ENCODE data around the gene C1QTNF12. TPM values are rescaled to one million over a fixed set of nuclear protein-coding genes. Genes with fewer than 3 reads are reported as not detected.

Gene C1QTNF12
- polyA plus RNA-seq, 1 donor from 2014 or later, result 0.74 TPM

DNA sequence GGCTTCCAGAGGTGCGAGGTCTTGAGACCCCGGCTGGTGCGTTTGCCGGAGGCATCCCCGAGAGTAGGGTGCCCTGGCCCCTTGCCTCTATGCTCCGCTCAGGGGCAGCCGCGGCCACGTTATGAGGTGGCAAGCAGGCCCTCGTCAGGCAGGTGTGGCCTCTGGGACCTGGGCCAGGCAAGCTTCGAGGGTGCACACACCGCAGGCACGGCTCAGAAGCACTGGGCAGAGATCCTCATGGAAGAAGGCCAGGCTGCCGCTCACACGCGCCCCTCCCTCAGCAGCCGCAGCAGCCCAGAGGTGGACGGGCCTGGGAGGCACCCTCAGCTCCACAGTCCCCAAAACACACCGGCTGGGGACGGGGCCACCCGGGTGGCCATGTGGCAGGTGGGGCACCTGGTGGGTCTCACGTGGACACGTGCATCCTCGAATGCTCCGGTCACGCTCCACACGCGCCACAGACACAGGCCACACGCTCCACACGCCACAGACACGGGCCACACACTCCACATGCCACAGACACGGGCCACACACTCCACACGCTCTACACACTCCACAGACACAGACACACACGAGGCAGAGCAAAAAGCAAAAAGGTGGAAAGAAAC is 21.2 kb downstream of the C1QTNF12 start:
- Histone ChIP-seq H3F3A (ENCODE audit: insufficient read depth, low read length, poor library complexity, severe bottlenecking) (no peaks in the 10 kb centered on the region), H3K27ac (ENCODE audit: low read length) (no peak overlapping the region), H3K4me2 (ENCODE audit: low read length) (no peak overlapping the region), H3K4me3 (ENCODE audit: low read length) (no peak overlapping the region), H3K9ac (ENCODE audit: low read length) (no peak overlapping the region), H3K36me3 (ENCODE audit: insufficient read depth, low read length) (no peaks in the 10 kb centered on the region), H3K27me3 (ENCODE audit: insufficient read depth, low read depth, low read length) (no peaks in the 10 kb centered on the region), H2AFZ (ENCODE audit: low read depth, low read length) (no peak overlapping the region), H3K79me2 (replicated peaks; ENCODE audit: insufficient read depth, low read length) (peaks cover 12% of the 10 kb centered on the region), H4K20me1 (ENCODE audit: insufficient read depth) (no peaks in the 10 kb centered on the region), H3K9me3 (ENCODE audit: low read length) (no peaks in the 10 kb centered on the region), H3K9me2 (ENCODE audit: insufficient read depth, low read length) (no peaks in the 10 kb centered on the region)
- no peak for TF ChIP-seq EZH2 (IDR thresholded peaks at IDR 0.05; ENCODE audit: borderline replicate concordance, insufficient read depth, low read length, poor library complexity, severe bottlenecking)
- no peak for TF ChIP-seq EP300 (conservative IDR thresholded peaks at IDR 0.05; ENCODE audit: poor library complexity, severe bottlenecking)
- TF ChIP-seq MXI1 (conservative IDR thresholded peaks at IDR 0.05; ENCODE audit: poor library complexity, severe bottlenecking), result no peak
- no peak for TF ChIP-seq POLR2AphosphoS5 (IDR thresholded peaks at IDR 0.05)
- no peak for TF ChIP-seq RAD21 (conservative IDR thresholded peaks at IDR 0.05)
- TF ChIP-seq TAF1 (IDR thresholded peaks at IDR 0.05; ENCODE audit: low read depth), result no peak
- TF ChIP-seq, protein P1, sequence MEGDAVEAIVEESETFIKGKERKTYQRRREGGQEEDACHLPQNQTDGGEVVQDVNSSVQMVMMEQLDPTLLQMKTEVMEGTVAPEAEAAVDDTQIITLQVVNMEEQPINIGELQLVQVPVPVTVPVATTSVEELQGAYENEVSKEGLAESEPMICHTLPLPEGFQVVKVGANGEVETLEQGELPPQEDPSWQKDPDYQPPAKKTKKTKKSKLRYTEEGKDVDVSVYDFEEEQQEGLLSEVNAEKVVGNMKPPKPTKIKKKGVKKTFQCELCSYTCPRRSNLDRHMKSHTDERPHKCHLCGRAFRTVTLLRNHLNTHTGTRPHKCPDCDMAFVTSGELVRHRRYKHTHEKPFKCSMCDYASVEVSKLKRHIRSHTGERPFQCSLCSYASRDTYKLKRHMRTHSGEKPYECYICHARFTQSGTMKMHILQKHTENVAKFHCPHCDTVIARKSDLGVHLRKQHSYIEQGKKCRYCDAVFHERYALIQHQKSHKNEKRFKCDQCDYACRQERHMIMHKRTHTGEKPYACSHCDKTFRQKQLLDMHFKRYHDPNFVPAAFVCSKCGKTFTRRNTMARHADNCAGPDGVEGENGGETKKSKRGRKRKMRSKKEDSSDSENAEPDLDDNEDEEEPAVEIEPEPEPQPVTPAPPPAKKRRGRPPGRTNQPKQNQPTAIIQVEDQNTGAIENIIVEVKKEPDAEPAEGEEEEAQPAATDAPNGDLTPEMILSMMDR (IDR thresholded peaks at IDR 0.05; ENCODE audit: poor library complexity, severe bottlenecking), result no peak
- no peak for TF ChIP-seq REST (IDR thresholded peaks at IDR 0.05; ENCODE audit: borderline replicate concordance)
- no peak for TF ChIP-seq SMC3 (conservative IDR thresholded peaks at IDR 0.05; ENCODE audit: poor library complexity)

DNA sequence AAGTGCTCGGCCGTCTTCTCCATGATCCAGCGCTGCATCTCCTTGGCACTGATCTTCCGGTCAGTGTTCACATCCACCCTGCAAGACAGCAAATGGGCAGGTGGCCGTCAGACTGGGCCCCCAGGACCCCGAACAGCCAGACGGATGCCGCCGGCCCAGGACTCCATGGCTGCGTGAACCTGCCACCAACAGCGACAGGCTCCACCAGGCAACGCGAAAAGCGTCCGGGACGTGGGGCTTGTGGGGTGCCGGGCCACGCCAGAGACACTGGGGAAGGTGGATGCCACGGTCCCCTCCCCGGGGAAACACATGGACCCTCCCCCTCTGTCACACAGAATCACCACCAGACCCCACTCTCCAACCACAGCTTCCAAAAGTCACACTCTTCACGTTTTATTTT is 22.6 kb downstream of the C1QTNF12 start:
- Histone ChIP-seq H3K4me3 (ENCODE audit: low read length) (no peak overlapping the region), H2AFZ (ENCODE audit: low read depth, low read length) (no peak overlapping the region), H4K20me1 (ENCODE audit: insufficient read depth) (no peaks in the 10 kb centered on the region), H3F3A (ENCODE audit: insufficient read depth, low read length, poor library complexity, severe bottlenecking) (no peaks in the 10 kb centered on the region), H3K4me2 (ENCODE audit: low read length) (no peak overlapping the region), H3K36me3 (ENCODE audit: insufficient read depth, low read length) (no peaks in the 10 kb centered on the region), H3K9ac (ENCODE audit: low read length) (no peak overlapping the region), H3K27ac (ENCODE audit: low read length) (no peak overlapping the region), H3K27me3 (ENCODE audit: insufficient read depth, low read depth, low read length) (no peaks in the 10 kb centered on the region), H3K79me2 (replicated peaks; ENCODE audit: insufficient read depth, low read length) (no peaks in the 10 kb centered on the region), H3K9me3 (ENCODE audit: low read length) (no peaks in the 10 kb centered on the region), H3K9me2 (ENCODE audit: insufficient read depth, low read length) (no peaks in the 10 kb centered on the region)
- TF ChIP-seq RAD21 (conservative IDR thresholded peaks at IDR 0.05) (no peak), EZH2 (IDR thresholded peaks at IDR 0.05; ENCODE audit: borderline replicate concordance, insufficient read depth, low read length, poor library complexity, severe bottlenecking) (no peak), SMC3 (conservative IDR thresholded peaks at IDR 0.05; ENCODE audit: poor library complexity) (no peak), MXI1 (conservative IDR thresholded peaks at IDR 0.05; ENCODE audit: poor library complexity, severe bottlenecking) (no peak), REST (IDR thresholded peaks at IDR 0.05; ENCODE audit: borderline replicate concordance) (no peak)

Data from neural cell (in vitro differentiated cells).